DMS 273 (cell line): Measurements from ENCODE around the gene LAMP2.
A peak's percentile ranks its signal among the peaks of the same experiment; 100 is the strongest.

Source experiments
- DNase-seq: peaks from one replicate; lab custom pipeline; 2025; ENCODE audit not compliant: unreplicated experiment; lab: John Stamatoyannopoulos, UW

The LAMP2 gene

DNA sequence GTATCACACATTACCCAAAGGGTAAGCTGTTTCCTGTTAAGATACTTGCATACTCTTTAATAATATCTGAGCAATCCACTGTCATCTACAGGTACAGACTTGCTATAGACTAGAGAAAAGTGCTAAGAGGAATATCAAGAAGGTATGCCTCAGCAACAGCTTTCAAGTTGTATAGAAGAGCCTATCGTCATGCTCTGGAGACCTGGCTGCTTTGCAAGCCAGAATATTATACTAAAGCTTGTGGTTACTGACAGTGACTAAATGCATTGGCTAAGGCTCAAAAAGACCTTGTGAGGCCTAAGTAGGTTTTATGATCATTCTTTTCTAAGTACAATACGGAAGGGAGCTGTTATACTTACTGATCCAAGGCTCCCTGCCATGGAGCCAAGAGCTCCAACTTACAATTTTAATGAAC, 11.3 kb downstream of the LAMP2 start:
- peak; percentile 55 for DNase-seq

DNA sequence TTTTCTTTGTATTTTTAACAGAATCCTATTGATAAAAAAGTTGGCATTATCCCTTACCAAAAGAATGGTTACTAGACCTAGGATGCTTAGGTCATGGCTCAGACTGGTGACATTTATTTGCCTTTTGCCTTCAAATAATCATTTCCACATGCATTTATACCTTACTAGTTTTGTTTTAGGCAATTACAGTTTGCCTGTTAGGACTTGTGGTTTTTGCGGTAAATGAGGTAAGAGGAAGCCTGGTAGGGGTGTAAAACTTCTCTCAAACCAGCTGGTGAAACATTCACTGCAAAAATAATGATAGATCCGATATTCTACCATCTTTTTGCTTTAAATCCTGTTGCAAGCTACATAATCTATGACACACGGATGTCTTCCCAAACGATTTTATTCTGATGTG, 12.1 kb downstream of the LAMP2 start:
- DNase-seq = no peak

DNA sequence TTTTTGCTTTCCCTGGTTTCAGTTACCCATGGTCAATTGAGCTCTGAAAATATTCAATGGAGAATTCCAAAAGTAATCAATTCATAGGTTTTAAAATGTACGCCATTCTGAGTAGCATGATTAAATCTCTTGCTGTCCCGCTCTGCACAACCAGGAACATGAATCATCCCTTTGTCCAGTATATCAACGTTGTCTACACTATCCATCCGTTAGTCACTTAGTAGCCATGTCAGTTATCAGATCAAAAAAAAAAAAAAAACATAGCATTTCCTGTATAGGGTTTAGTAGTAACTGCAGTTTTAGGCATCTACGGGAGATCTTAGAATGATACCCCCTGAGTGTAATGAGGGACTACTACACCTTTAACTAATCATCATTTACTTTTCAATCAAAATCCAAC, 15.1 kb downstream of the LAMP2 start:
- no peak for DNase-seq

DNA sequence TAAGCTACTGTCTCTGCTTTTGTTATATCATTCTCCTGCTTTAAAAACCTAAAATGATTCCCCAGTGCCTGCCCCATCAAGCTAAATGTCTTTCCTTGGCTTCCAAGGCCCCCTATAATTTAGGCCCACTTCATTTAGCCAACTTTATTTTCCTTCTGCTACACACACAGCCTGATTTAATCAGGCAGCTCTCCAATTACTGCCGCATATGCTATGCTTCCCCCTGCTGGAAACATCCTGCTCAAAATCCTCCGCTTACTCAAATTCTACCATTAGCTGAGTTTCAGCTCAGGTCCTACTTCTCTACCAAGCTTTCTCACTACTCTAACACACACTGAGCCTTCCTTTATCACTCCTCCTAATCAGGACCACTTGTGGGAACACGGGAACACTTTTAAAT, 17.0 kb downstream of the LAMP2 start:
- peak; percentile 73 for DNase-seq

DNA sequence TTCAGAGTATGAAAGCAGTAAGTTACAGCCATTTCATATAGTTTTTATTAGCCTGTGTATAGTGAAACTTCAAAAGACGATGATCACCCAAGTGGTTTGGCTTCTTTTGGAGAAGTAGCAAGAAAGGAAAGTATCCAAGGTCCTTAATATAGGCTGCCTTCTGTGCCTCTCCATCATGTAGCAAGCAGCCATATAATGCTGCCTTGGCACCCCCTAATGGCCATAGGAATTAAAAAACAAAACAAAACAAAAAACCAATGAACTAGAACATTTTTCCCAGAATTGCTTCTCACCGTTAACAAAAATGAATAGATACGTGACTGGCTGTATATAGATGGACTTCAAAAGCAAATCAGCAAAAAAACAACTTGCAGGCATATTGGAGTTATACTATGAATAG, 18.9 kb downstream of the LAMP2 start:
- peak; percentile 37 for DNase-seq

DNA sequence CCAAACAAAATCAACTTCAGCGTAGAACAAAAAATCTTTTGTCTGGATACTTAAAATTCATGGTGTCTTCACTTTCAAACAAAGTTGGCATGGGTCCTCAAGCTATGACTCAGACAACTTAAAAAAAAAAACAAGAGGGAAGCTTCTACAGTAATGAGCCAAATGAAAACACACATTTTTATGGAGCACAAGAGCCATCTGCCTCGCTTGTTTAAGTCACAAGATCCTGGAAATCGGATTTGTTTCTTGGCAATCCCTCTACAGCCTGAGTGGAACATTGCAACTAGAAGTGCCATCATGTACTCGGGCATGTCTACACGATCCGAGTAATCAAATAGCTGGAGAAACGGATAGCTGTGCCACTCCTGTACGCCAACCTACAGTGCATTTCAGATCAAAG, 22.6 kb downstream of the LAMP2 start:
- DNase-seq = peak; percentile 86

DNA sequence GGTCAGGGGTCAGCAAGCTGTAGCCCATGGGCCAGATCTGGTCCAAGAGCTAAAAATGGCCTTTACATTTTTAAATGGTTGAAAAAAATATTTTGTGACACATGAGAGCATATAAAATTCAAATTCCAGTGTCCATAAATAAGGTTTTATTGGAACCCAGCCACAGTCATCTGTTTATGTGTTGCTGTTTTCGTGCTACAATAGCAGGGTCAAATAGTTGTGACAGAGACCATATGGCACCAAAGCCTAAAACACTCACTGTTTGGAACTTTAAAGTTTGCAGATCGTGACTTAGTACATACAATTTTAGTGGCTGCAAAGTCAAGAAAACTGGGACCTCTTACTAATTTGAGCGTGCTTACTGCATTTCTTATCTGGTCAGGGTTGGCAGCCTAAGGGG, 29.2 kb downstream of the LAMP2 start:
- DNase-seq = no peak

DNA sequence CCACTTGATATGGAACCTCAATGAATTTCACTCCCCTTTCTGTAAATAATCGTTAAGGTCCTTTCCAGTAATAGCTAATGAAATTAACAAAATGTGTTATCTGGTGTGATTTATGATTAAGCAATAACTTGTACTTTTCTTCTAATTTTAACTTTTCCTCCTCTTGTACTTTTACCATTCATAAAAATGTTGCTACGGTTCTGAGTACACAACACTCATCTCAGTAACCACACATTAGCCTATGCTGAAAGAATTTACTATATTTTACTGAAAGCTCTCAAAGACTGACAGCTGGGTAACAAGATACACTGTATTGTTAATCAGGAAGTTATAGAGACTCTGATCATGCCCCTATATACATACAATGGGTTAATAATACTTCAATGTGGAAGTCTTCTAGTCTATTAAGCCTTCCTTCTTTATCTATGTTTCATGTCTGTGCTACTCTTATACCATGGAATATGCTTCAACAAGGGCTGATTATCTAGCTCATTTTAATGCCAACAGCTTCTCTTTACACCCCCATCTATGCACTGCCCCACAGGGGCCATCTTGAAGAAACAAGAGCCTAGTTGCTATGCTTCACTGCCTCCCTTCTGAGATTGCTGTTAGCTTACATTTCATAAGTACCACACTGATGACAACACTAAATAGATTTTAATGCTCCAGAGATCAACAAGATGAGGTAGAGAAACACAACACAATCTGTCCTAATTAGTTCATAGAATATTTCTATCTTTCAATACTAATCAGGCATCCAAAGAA, 39.1 kb downstream of the LAMP2 start:
- peak; percentile 17 for DNase-seq

DNA sequence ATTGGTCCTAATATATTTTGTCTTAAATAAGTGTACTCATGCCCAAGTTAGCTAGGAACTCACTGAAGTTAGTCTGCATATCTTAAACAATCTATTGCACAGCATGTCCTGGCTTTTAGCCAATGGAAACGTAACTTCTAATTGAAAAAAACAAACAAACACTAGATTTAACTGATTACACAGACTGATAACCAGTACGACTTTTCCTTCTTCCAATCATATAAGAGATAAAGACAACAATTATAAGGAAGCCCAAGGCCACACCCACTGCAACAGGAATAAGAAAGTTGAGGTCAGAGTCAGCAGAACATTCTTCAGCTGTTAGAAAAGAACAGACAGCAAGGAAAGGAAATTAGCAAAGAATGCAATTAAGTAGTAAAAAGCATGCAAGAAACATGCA, 40.8 kb downstream of the LAMP2 start:
- no peak for DNase-seq

DNA sequence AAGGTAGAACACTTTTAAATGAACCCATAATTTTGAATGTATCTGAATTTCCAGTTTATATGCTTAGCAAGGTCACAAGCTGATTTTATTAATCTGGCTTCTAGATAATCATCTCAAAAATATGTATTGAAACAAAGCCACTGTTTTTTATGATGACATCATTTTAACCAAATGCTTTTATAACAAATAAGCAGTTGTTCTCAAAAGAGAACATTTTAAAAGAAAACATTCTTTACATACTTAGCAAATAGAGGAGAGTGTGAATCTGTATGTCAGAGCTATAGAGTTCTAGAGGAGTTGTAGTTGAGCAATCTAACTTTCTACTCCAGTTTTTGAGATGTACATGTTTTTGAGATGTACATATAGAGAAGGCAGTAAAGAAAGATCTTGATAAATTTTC, 42.5 kb downstream of the LAMP2 start:
- DNase-seq = no peak

DNA sequence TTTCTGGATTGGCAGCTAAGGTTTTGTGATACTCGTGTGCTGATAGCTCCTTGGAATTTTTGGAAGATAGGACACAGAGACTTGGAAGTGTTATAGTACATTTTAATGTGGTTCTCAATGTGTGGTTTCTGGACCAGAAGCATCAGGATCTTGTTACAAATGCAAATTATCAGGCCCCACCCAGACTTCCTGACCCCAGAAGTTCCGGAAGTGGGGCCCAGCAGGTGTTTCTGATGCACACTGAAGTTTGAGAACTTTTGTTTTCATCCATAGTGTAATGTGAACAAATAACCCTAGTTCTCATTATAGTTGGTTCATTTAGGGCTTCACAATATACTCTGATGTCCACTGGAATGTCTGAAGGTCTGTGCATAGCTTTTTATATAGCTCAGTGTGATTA, 49.6 kb downstream of the LAMP2 start:
- no peak for DNase-seq

DNA sequence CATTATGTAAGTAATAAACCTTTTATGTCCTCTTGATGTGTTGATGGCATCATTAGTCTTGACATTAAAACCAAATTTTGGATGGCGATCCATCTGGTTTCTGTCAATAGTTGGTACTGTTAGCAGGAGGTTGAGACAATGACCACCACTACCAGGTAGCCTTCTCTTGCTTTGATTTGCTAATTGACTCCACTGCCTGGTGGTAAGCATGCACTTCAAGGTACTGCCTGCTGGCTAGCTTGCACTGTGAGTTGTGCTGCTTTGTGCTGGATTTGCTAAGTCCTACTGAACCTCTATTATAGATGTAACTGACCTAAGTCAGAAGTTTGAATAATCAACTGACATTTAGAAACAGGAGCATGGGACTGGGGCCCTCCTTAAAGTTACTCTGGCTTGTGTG, 60.9 kb downstream of the LAMP2 start:
- no peak for DNase-seq

DNA sequence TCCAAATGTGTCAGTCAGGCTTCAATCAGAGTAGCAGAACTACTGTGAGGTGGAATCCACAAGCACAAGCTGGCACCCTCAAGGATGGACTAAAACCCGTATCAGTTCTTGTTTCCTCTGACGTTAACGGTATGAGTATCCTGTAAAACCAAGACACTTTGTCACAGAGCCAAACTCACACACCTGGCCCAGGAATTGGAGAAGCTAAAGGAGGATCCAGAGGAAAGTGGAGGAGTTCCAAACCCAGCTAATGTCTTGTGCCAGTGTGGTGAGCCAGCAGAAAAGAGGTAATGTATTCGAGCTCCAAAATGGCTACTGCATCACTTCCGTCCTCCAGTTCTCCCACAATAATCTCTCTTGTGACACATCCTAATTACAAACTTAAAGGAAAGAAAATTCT, 62.5 kb downstream of the LAMP2 start:
- no peak for DNase-seq

DNA sequence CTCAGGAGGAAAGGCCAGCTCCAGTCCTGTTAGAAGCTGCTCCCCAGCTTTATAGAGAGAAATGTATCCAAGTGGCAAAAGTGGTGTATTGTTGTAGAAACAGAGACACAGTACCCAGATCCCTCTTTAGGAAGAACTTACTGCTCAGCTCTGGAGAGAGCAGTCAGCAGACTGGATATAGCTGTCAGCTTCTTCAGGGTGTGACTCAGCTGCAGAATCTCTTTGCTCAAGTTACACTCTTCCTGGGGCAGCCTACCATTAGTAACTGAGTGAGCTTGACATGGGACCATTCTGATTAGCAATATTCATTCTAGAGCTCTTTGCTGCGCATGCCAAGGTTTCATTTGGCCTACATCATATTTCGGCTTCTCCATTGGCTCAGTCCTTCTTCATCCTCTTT, 66.7 kb downstream of the LAMP2 start:
- no peak for DNase-seq

DNA sequence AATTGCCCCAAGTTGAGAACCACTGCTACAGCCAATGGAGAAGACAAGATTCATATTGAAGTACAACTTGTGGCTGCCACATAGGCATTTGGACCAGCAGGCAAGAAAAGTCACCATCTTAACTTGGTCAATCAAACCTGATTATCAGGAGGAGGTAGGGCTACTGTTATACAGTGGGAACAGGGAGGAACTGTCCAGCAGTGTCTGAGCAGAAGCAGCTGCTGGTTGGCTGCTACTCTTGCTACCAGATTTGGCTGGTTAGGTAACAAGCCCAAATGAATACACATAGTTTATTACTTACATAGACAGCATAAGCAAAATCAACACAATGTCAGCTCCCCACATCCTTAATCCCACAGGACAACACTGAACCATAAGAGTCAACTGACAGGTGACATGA, 67.8 kb downstream of the LAMP2 start:
- no peak for DNase-seq

DNA sequence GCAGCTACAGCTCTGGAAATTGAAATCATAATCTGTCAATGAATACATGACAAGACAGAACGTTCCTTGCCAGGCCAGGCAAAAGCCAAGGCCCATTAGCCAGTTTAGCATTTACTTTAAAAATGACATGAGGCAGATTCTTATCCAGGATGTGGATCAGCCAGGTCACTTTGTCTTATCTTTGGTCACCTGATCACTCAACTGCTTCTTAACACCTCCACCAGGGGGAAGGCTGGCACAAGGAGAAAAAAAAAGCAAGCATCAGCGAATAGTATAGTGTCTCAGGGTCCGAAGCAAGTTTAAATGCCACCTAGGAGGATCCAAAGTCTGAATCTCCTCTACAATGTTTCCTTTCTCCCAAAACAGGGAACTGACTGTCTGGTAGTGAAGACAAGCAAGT, 88.4 kb downstream of the LAMP2 start:
- DNase-seq = peak; percentile 61

DNA sequence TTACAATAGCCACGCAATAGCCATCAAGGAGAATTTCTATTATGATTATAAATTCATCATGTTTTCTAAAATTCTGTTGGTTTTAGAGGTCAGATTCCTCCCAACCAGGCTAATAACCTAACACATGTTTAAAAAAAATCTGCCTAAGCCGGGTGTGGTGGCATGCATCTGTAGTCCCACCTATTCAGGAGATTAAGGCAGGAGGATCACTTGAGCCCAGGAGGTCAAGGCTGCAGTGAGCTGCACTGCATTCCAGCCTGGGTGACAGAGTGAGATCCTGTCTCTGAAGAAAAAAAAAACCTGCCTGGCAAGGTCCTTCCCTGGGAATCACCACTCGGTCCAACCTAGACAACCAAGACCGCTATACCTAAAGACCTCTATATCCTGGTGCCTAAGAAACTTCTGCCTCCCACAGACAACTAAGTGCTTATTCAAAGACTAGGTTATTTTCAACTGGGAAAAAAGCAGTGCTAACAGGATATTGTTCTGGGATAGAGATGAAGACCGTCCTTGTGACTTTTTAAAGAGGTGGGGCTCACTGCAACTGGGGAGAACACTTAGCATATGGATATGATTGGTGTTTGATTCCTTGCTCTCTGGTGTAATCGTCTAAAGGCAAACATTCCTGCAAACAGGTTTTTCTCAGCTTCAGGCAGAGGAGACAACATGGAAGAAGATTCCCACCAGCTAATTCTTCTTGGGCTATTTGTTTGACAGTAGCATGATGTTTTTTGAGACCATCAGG, 89.0 kb downstream of the LAMP2 start:
- DNase-seq = no peak

DNA sequence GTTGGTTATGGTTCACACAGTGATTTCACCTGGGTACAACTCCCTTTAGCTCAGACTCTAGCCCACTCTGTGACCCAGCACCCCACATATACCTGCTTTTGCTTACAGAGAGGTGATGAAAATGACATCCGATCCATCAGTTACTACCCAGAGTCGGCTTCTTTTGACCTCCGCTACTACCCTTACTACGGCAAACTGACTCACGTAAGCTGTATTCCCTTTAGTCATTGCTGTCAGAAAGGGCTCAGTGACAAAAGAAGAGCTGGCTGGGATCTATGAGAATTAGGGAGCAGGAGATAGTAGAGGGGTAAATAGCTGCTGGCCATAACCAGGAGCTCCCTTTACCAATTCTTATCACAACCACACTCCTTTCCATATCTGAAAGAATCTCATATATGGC, 90.5 kb downstream of the LAMP2 start:
- DNase-seq = no peak
